IMR-90 (cell line): ENCODE data around the gene MAN1C1. TPM values are rescaled to one million over a fixed set of nuclear protein-coding genes. Genes with fewer than 3 reads are reported as not detected.
A peak's percentile ranks its signal among the peaks of the same experiment; 100 is the strongest.

ENCODE experiments used
- ATAC-seq: fragments of 200-7000 bp; cut with Tn5 transposase; 2 replicates; pipeline ENCODE4 v1.9.1; 2020; ENCODE audit warnings: low read depth, mild to moderate bottlenecking, moderate library complexity
- BruUV-seq: library from RNA; stranded (reverse); fragments of 400-500 nt; replicated peaks from 2 replicates; lab custom pipeline; 2021; lab: Mats Ljungman, UMichigan
- CTCF ChIA-PET: fragments of 300-600 bp; formaldehyde crosslinking; extraction: SDS; loops from one replicate; lab custom pipeline; 2021; ENCODE audit warnings: antibody characterized with exemption; lab: Yijun Ruan, JAX
- POLR2A ChIA-PET: fragments of 300-600 bp; sonication (Branson Sonifier 250); formaldehyde crosslinking; loops from one replicate; lab custom pipeline; 2022; ENCODE audit warnings: antibody characterized with exemption; ENCODE audit not compliant: unreplicated experiment; lab: Charles Lee
- DNase-seq: peaks from one replicate; pipeline ENCODE4 v3.0.0; 2013
- H2AFZ ChIP-seq: replicated peaks from 2 replicates; pipeline ENCODE3; 2013; ENCODE audit warnings: low read length, mild to moderate bottlenecking; ENCODE audit not compliant: poor library complexity
- H2AK5ac ChIP-seq: 2 replicates; pipeline ENCODE4 v1.6.1; 2013; ENCODE audit warnings: low read depth, low read length, inconsistent platforms
- H2AK9ac ChIP-seq: replicated peaks from 2 replicates; pipeline ENCODE3; 2013; ENCODE audit warnings: mild to moderate bottlenecking, low read depth, low read length, moderate library complexity; ENCODE audit not compliant: poor library complexity
- H2BK120ac ChIP-seq: 2 replicates; pipeline ENCODE4 v1.6.1; 2013; ENCODE audit warnings: low read depth, low read length, inconsistent platforms
- H2BK15ac ChIP-seq: 3 replicates; pipeline ENCODE4 v1.6.1; 2013; ENCODE audit warnings: low read depth, low read length, inconsistent platforms
- H2BK20ac ChIP-seq: 2 replicates; pipeline ENCODE4 v1.6.1; 2013; ENCODE audit warnings: low read depth, mild to moderate bottlenecking, inconsistent platforms, low read length, moderate library complexity
- H2BK5ac ChIP-seq: 2 replicates; pipeline ENCODE4 v1.6.1; 2013; ENCODE audit warnings: mild to moderate bottlenecking, low read depth, low read length, inconsistent platforms; ENCODE audit not compliant: poor library complexity, severe bottlenecking
- H3K14ac ChIP-seq: replicated peaks from 2 replicates; pipeline ENCODE4 v1.6.1; 2013; ENCODE audit warnings: low read depth, low read length, inconsistent platforms
- H3K18ac ChIP-seq: 2 replicates; pipeline ENCODE4 v1.6.1; 2013; ENCODE audit warnings: low read depth, low read length, control low read depth
- H3K23ac ChIP-seq: 2 replicates; pipeline ENCODE4 v1.6.1; 2013; ENCODE audit warnings: low read depth, low read length, inconsistent platforms
- H3K27ac ChIP-seq: 2 replicates; pipeline ENCODE4 v1.5.1; 2013; ENCODE audit warnings: mild to moderate bottlenecking, control low read depth, low read length; ENCODE audit not compliant: insufficient read depth
- H3K27me3 ChIP-seq: 2 replicates; pipeline ENCODE4 v1.6.1; 2013; ENCODE audit warnings: low read length; ENCODE audit not compliant: control insufficient read depth, insufficient read depth
- H3K36me3 ChIP-seq: 2 replicates; pipeline ENCODE4 v1.6.1; 2013; ENCODE audit warnings: low read length, mixed read lengths; ENCODE audit not compliant: control insufficient read depth, insufficient read depth
- H3K4ac ChIP-seq: 2 replicates; pipeline ENCODE4 v1.6.1; 2013; ENCODE audit warnings: low read depth, low read length, inconsistent platforms
- H3K4me1 ChIP-seq: 2 replicates; pipeline ENCODE4 v1.6.1; 2013; ENCODE audit warnings: low read length, mixed read lengths; ENCODE audit not compliant: control insufficient read depth, insufficient read depth
- H3K4me2 ChIP-seq: 2 replicates; pipeline ENCODE4 v1.6.1; 2013; ENCODE audit warnings: low read depth, mild to moderate bottlenecking, control low read depth, low read length, moderate library complexity
- H3K4me3 ChIP-seq: 2 replicates; pipeline ENCODE4 v1.5.1; 2013; ENCODE audit warnings: low read depth, mild to moderate bottlenecking, control low read depth, low read length, moderate library complexity; ENCODE audit not compliant: insufficient read depth
- H3K56ac ChIP-seq: 2 replicates; pipeline ENCODE4 v1.6.1; 2013; ENCODE audit warnings: low read length, inconsistent platforms; ENCODE audit not compliant: insufficient read depth; ENCODE audit errors: extremely low read depth
- H3K79me1 ChIP-seq, 2 experiments: 2 replicates each; pipeline ENCODE4 v1.6.1; 2013; ENCODE audit warnings: low read length in 2 of 2, inconsistent platforms in 1 of 2, low read depth in 1 of 2
- H3K9ac ChIP-seq: 2 replicates; pipeline ENCODE4 v1.6.1; 2013; ENCODE audit warnings: low read depth, low read length, control low read depth
- H3K9me1 ChIP-seq: 2 replicates; pipeline ENCODE4 v1.6.1; 2013; ENCODE audit warnings: low read length, inconsistent platforms; ENCODE audit not compliant: insufficient read depth
- H3K9me3 ChIP-seq: 2 replicates; pipeline ENCODE4 v1.6.1; 2013; ENCODE audit warnings: low read length; ENCODE audit not compliant: control insufficient read depth, insufficient read depth
- H4K20me1 ChIP-seq: 2 replicates; pipeline ENCODE4 v1.6.1; 2013; ENCODE audit warnings: low read length, inconsistent platforms; ENCODE audit not compliant: insufficient read depth
- H4K5ac ChIP-seq: 2 replicates; pipeline ENCODE4 v1.6.1; 2013; ENCODE audit warnings: mild to moderate bottlenecking, low read depth, low read length, control low read depth
- H4K8ac ChIP-seq, 2 experiments: 2 replicates each; pipeline ENCODE4 v1.6.1; 2013; ENCODE audit warnings: low read depth in 2 of 2, low read length in 2 of 2, control low read depth in 1 of 2, inconsistent platforms in 1 of 2
- H4K91ac ChIP-seq: 2 replicates; pipeline ENCODE4 v1.6.1; 2013; ENCODE audit warnings: low read depth, low read length, inconsistent platforms; ENCODE audit not compliant: insufficient read depth
- BHLHE40 ChIP-seq: fragments of 150-350 bp; IDR thresholded peaks from 2 replicates; pipeline ENCODE4 v1.6.1; 2016; ENCODE audit warnings: mild to moderate bottlenecking, low read depth, low read length
- CEBPB ChIP-seq: IDR thresholded peaks from 2 replicates; pipeline ENCODE4 v1.6.1; 2012; ENCODE audit warnings: low read depth, low read length, improper control_type of control experiment
- CHD1 ChIP-seq: IDR thresholded peaks from 2 replicates; pipeline ENCODE4 v1.6.1; 2012; ENCODE audit warnings: low read depth, low read length, improper control_type of control experiment
- FOS ChIP-seq: fragments of 150-350 bp; IDR thresholded peaks from 2 replicates; pipeline ENCODE4 v1.6.1; 2016; ENCODE audit warnings: low read depth, low read length
- MAFK ChIP-seq: IDR thresholded peaks from 2 replicates; pipeline ENCODE4 v1.6.1; 2012; ENCODE audit warnings: low read depth, low read length, improper control_type of control experiment
- MAZ ChIP-seq: IDR thresholded peaks from 2 replicates; pipeline ENCODE4 v1.6.1; 2012; ENCODE audit warnings: low read depth, mild to moderate bottlenecking, low read length, improper control_type of control experiment, moderate library complexity, borderline replicate concordance
- MXI1 ChIP-seq: IDR thresholded peaks from 2 replicates; pipeline ENCODE4 v1.6.1; 2012; ENCODE audit warnings: low read depth, mild to moderate bottlenecking, low read length, moderate library complexity, borderline replicate concordance
- NFE2L2 ChIP-seq: fragments of 150-350 bp; IDR thresholded peaks from 2 replicates; pipeline ENCODE4 v1.6.1; 2016; ENCODE audit warnings: low read depth, mild to moderate bottlenecking, low read length
- POLR2A ChIP-seq: IDR thresholded peaks from 2 replicates; pipeline ENCODE4 v1.6.1; 2012; ENCODE audit warnings: mild to moderate bottlenecking, low read depth, low read length
- RAD21 ChIP-seq: IDR thresholded peaks from 2 replicates; pipeline ENCODE4 v1.6.1; 2012; ENCODE audit warnings: low read length, improper control_type of control experiment
- RCOR1 ChIP-seq: IDR thresholded peaks from 2 replicates; pipeline ENCODE4 v1.6.1; 2012; ENCODE audit warnings: mild to moderate bottlenecking, low read length, improper control_type of control experiment; ENCODE audit not compliant: insufficient replicate concordance
- RFX5 ChIP-seq: IDR thresholded peaks from 2 replicates; pipeline ENCODE4 v1.8.0; 2012; ENCODE audit warnings: low read depth, mild to moderate bottlenecking, low read length, moderate library complexity
- SMC3 ChIP-seq: fragments of 150-350 bp; IDR thresholded peaks from 2 replicates; pipeline ENCODE4 v1.6.1; 2016; ENCODE audit warnings: low read depth, mild to moderate bottlenecking, antibody characterized with exemption, low read length, moderate library complexity
- WGBS, 2 experiments: methylation state at CpG; one replicate each; pipeline versions ENCODE4 v1.1.5 to v1.1.7; 2013; ENCODE audit warnings: missing lambda C conversion rate in 2 of 2; ENCODE audit not compliant: insufficient read length in 1 of 2; ENCODE audit errors: extremely low coverage in 2 of 2; 5-methylcytosine and 5-hydroxymethylcytosine counted together
- dilution Hi-C: fragments of 300-500 bp; cut with HindIII; formaldehyde crosslinking; loops from one replicate; pipeline ENCODE4 v1.14.3; 2018; ENCODE audit warnings: low sequenced_read_pairs; ENCODE audit not compliant: unreplicated experiment
- in situ Hi-C: fragments of 300-500 bp; cut with MboI; formaldehyde crosslinking; loops from 3 replicates; pipeline ENCODE4 v1.14.3; 2019; ENCODE audit warnings: low sequenced_read_pairs, inconsistent platforms, mixed read lengths
- intact Hi-C: fragments of 100-400 bp; cut with micrococcal nuclease; formaldehyde crosslinking; loops from 2 replicates; pipeline ENCODE4 v1.10.0; 2022
- polyA plus RNA-seq, 3 experiments: library from polyadenylated mRNA; depleted of rRNA; stranded (reverse); fragments of >200 nt; gene quantifications; 2 replicates each; pipeline ENCODE4 v1.2.3, GENCODE V29; 2012; ENCODE audit warnings: low replicate concordance in 1 of 3
- total RNA-seq: library from RNA; depleted of rRNA; stranded (reverse); fragments of >200 nt; gene quantifications from 2 replicates; pipeline ENCODE4 v1.2.3, GENCODE V29; 2012
- TF ChIP-seq, protein P1 (sequence below): fragments of 150-350 bp; IDR thresholded peaks from 2 replicates; pipeline ENCODE4 v1.6.1; 2016; ENCODE audit warnings: low read depth, mild to moderate bottlenecking, low read length, moderate library complexity, borderline replicate concordance
- TF ChIP-seq, protein P2 (sequence below): conservative IDR thresholded peaks from 2 replicates; pipeline ENCODE4 v1.5.1; 2012; ENCODE audit warnings: mild to moderate bottlenecking, low read depth, low read length, improper control_type of control experiment
- TF ChIP-seq, protein P3 (sequence below): fragments of 150-350 bp; IDR thresholded peaks from 2 replicates; pipeline ENCODE4 v1.6.1; 2017; ENCODE audit warnings: mild to moderate bottlenecking, antibody characterized with exemption, low read length, low read depth

Gene MAN1C1
- total and polyA plus RNA-seq, 2 of the 4 experiments (the other 2 are of a cell fraction) = 3.2 to 11.3 TPM

DNA sequence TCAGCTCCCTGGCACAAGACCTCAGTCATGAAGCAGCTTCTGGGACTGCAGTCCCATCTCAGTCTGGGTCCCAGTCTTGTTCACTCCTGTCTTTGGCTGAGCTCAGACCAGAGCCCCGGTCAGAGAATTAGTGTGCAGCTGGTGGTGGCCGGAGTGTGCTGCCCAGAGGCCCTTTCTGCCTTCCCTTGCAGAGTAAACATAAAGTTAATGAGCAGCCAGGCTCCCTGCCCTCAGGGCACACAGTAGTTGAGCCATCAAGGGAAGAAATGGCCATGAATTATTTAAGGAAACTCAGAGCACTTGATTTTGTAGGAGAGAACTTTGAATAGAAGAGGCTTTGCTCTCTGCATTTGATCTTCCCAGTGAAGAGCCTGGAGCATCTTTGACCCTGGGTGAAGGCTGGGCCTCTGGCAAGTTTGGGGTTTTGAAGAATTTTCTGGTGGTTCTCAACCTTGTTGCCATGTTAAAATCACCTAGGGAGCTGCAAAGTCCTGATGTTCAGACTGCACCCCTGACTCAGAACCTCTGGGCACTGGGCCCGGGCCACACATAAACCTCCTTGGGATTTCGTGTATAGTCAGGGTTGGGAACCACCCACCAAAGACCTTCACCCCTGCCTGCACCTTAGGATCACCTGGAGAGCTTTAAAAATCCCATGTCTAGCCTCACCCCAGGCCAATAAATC lies 157.0 kb downstream of the MAN1C1 start:
- Histone ChIP-seq H2BK5ac (no peak overlapping the region), H3K4me1 (peaks cover 4% of the 10 kb centered on the region; the same call in 1 of the 2 replicates), H2AFZ (no peak overlapping the region), H4K5ac (no peak overlapping the region), H2BK15ac (no peak overlapping the region), H3K79me1 (no peaks in the 10 kb centered on the region), H2AK9ac (no peak overlapping the region), H4K91ac (no peak overlapping the region), H2BK120ac (no peak overlapping the region), H3K4me3 (no peak overlapping the region), H3K36me3 (peaks cover 33% of the 10 kb centered on the region; the same call in 1 of the 2 replicates), H3K27ac (no peak overlapping the region), H3K18ac (no peak overlapping the region), H2AK5ac (no peak overlapping the region), H3K4ac (no peak overlapping the region), H3K56ac (no peak overlapping the region), H3K23ac (no peak overlapping the region; the same call in 1 of the 2 replicates), H2BK20ac (no peak overlapping the region), H3K4me2 (no peak overlapping the region), H3K27me3 (no peaks in the 10 kb centered on the region), H4K8ac (no peak overlapping the region), H3K14ac (no peak overlapping the region), H3K9me1 (peaks cover 14% of the 10 kb centered on the region), H4K20me1 (no peaks in the 10 kb centered on the region), H3K9ac (no peak overlapping the region), H3K9me3 (no peaks in the 10 kb centered on the region)
- no TSS peak for BruUV-seq
- DNase-seq (peak; percentile 12), ATAC-seq (peak; percentile 72)
- intact Hi-C loops (no loop called here), in situ Hi-C loops (no loop called here), dilution Hi-C loops (no loop called here)
- TF ChIP-seq NFE2L2 (no peak), CEBPB (no peak), SMC3 (no peak), RCOR1 (no peak), RFX5 (no peak), BHLHE40 (no peak), POLR2A (no peak), CHD1 (no peak), MAFK (no peak), RAD21 (no peak), FOS (no peak), MXI1 (no peak), MAZ (no peak)
- TF ChIP-seq, protein P1, sequence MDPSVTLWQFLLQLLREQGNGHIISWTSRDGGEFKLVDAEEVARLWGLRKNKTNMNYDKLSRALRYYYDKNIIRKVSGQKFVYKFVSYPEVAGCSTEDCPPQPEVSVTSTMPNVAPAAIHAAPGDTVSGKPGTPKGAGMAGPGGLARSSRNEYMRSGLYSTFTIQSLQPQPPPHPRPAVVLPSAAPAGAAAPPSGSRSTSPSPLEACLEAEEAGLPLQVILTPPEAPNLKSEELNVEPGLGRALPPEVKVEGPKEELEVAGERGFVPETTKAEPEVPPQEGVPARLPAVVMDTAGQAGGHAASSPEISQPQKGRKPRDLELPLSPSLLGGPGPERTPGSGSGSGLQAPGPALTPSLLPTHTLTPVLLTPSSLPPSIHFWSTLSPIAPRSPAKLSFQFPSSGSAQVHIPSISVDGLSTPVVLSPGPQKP = no peak
- TF ChIP-seq, protein P2, sequence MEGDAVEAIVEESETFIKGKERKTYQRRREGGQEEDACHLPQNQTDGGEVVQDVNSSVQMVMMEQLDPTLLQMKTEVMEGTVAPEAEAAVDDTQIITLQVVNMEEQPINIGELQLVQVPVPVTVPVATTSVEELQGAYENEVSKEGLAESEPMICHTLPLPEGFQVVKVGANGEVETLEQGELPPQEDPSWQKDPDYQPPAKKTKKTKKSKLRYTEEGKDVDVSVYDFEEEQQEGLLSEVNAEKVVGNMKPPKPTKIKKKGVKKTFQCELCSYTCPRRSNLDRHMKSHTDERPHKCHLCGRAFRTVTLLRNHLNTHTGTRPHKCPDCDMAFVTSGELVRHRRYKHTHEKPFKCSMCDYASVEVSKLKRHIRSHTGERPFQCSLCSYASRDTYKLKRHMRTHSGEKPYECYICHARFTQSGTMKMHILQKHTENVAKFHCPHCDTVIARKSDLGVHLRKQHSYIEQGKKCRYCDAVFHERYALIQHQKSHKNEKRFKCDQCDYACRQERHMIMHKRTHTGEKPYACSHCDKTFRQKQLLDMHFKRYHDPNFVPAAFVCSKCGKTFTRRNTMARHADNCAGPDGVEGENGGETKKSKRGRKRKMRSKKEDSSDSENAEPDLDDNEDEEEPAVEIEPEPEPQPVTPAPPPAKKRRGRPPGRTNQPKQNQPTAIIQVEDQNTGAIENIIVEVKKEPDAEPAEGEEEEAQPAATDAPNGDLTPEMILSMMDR = no peak
- TF ChIP-seq, protein P3, sequence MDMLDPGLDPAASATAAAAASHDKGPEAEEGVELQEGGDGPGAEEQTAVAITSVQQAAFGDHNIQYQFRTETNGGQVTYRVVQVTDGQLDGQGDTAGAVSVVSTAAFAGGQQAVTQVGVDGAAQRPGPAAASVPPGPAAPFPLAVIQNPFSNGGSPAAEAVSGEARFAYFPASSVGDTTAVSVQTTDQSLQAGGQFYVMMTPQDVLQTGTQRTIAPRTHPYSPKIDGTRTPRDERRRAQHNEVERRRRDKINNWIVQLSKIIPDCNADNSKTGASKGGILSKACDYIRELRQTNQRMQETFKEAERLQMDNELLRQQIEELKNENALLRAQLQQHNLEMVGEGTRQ = no peak
- ChIA-PET POLR2A (no interaction called here), CTCF (no interaction called here)
- 74% methylated on average over 3 of the region's 4 CpGs; no CpG with 5 or more reads in 1 of the 2 experiments for WGBS, 2 experiments
